Epidermal melanocyte (primary cell): ENCODE measurements around the gene OR2G2.

ENCODE experiments used
- DNase-seq: peaks from one replicate; pipeline ENCODE4 v3.0.0; 2011; ENCODE audit warnings: low spot score; ENCODE audit not compliant: insufficient read length

OR2G2 gene, protein sequence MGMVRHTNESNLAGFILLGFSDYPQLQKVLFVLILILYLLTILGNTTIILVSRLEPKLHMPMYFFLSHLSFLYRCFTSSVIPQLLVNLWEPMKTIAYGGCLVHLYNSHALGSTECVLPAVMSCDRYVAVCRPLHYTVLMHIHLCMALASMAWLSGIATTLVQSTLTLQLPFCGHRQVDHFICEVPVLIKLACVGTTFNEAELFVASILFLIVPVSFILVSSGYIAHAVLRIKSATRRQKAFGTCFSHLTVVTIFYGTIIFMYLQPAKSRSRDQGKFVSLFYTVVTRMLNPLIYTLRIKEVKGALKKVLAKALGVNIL

DNA sequence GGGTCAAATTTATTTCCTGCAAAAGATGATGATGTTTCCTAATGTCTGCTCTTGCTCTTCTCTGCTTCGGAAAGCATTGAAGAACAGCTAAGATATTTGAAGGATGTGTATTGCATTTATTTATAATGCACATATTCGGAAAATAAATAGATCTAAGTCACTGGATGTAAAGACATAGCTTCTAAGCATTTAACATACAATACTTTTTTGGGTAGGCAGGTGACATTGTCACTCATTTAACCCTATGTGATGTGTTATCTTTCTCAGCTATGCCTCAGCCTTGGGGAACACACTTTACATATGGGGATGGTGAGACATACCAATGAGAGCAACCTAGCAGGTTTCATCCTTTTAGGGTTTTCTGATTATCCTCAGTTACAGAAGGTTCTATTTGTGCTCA, at the start of gene OR2G2:
OR2G2 (plus strand) TSS at position 301 of the 400 bp plus-strand sequence; CDS start at position 301, 0 bp downstream.
- no peak for DNase-seq

DNA sequence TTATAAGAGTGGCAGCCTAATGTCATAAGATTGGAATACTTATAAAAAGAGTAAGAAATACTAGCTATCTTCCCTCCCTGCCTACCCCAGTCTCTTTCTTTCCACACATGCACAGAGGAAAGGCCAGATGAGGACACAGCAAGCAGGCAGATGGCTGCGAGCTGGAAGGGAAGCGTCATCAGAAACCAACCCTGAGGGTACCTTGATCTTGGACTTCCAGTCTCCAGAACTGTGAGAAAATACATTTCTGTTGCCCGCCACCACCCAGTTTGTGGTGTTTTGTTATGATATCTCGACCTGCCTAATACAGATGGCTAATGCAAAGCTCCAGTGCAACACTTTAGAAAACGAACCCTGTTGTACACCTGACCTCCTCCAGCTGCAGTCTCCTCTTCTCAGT, 49.6 kb upstream of the OR2G2 start:
- DNase-seq: no peak

DNA sequence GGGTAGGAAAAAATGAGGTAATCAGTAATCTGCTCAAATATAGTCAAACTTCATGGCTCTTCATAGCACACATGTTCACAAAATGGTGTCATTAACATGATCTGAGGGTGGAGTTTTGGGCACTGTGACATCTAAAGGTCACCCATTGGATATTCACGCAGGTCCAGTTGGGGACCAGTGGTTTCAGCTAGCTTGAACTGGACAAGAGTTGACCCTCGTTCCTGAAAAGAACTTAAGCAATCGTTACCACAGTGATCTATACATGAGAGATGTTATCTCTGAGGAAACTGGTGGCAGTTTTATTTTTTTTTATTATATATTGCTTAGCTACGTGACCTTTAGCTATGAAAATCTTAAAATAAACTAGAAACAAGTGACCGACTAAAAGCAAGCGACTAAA, 48.9 kb upstream of the OR2G2 start:
- DNase-seq: no peak

DNA sequence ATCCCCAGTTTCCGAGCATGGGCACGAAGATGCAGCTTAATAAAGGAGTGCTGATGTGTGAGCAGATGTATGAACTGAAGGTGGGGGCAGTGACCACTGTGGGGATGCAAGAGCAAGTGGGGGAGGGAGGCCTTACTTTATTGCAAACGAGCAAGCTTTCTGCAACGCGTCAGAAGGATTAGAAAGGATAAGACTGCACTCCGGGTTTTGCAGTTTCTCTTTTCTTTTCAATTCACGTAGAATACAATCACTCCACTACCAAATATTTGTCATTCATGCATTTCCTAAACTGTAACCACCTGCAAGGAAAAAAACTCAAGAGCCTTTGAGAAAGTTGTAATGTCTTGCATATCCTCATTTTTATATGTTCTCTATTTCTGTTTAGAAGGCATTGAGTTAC, 47.6 kb upstream of the OR2G2 start:
- no peak for DNase-seq

DNA sequence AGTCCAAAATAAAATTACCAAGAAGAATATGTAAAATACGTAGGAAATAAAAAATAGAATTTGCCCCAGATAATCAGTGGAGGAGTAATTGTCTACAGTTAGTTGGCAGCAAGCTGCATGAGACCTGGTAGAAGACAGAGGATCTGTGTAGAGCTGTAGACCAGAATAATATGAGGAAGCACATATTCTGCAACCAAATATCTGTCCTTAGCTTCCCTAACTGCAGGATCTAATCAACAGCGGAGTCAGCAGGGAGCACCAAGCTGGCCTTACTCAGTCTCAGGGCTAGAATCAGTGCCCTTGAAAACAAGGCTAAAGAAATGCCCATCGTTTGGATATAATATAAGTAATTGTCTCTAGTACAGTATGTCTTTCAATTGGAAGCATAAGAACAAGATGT, 45.3 kb upstream of the OR2G2 start:
- DNase-seq: no peak

DNA sequence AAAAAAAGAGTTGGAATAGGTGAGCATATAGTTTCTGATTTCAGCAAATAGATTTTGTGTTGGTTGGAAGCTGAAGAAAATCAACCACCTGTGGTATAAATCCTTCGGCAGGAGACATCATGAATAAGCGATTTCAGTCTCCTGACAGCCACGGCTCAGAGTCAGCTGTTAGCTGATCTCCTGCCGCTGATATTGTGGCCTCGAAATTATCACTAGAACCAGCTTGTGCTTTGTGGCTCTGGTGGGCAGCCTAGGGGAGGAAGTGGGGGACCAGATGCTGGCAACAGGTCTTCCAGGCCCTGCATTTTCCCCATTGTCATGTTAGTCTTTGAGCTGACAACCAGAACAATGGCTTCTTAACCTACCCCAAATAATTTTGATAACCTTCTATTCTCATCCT, 40.1 kb upstream of the OR2G2 start:
- no peak for DNase-seq

DNA sequence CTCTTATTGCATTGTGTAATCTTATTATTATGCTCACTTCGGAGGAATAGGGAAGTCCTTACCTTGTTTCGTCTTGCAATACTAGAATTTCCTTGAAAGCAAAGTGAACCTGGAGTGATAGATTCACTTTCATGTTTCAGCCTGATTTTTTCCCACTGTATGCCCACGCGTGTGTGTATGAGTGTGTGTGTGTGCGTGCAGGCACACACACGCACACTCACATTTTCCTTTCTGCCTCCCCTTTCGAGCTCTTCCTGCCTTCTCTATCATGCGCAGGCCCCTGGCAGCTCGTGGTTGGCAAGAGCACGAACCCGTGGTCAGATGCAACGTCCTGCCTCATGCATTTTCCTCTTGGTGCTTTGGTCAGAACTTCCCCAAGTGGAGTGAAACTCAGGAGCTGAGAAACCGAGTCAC, 39.4 kb upstream of the OR2G2 start, which contains the start of gene GCSAML:
GCSAML (plus strand) TSS at position 366 of the 414 bp plus-strand sequence. CDS start 58 bp downstream, outside the sequence.
- DNase-seq: no peak

DNA sequence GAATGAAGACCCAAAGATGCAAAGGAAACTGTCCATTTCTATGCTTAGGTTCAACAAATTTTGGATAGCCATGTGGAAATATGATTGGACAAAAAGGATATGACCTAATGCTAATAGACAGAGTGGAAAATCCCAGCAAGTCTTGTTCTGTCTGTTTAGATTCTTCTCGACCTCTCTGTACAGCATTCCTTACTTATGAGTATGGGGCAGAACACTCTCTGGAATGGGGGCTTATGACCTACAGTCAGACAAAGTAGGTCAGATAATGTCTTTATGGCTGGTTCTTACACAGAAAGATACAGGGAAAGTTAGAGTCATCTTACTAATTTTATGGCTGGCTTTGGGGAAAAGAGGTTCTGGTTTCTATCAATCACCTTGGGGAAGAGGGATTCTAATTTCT, 36.4 kb upstream of the OR2G2 start:
- no peak for DNase-seq

DNA sequence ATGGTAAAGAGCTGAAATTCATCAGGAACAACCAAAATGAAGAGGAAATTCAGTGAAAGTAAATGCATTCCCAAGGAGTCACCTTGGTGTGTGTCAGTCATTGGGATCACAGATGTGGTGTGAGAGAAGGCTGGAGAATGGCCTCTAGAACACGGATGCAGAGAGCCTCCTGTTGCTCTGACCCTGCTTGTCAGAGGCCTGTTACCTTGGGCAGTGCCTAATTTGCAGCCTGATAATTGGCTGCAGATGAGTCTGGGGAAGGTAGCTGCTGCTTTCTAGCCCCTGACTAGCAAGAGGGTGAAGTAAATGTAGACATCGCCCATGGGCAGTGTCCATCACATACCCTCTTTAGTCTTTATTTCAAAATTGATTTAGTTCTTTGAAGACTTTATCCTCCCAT, 35.9 kb upstream of the OR2G2 start:
- no peak for DNase-seq

DNA sequence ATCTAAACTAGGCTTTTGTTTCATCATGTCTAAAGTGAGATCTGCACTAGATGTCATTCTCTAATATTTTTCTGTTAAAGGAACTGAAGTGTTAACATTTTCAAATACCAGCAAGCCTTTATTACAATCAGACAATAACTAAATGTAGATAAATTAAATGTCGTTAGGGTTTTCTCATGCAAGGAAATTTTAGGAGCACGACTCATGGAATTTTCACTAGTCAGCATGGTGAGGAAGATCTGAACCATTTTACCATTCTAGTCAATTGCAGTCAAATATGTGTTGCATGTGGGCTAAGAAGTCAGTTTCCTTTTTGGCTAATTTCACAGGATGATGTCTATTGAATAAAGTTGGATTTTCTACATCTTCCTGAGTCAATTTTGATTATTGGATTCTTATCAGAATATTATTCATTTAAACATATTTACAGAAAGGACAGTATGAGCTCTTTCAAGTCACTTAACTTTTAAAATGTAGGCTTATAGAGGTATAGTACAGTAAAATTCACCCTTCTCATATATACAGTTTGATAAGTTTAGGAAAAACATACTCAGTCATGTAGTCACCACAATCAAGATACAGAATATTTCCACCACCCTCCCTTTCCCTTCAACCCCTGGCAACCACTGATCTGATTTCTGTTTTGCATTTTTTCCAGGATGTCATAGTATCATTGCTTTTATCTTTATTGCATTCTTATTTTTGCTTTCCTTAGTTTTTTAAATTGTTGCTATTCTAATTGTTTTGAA, 30.1 kb upstream of the OR2G2 start:
- no peak for DNase-seq

DNA sequence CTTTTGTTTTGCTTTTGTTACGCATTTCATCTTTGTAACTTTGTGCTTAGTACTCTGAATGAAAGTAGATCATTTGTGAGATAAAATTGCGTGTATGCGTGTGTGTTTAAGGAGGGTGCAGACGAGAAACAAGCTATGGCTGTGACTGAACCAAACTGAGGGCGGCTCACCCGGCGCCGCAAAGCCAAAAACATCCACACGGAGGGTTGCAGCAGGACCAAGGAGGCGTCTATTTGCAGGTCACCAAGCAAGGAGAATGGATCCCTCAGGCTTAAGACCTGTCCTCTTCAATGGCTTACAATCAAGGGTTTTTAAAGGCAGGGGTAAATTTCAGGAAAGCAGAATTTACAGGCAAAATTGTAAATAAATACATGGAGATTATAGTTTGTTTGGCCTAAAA, 26.4 kb upstream of the OR2G2 start:
- DNase-seq: no peak

DNA sequence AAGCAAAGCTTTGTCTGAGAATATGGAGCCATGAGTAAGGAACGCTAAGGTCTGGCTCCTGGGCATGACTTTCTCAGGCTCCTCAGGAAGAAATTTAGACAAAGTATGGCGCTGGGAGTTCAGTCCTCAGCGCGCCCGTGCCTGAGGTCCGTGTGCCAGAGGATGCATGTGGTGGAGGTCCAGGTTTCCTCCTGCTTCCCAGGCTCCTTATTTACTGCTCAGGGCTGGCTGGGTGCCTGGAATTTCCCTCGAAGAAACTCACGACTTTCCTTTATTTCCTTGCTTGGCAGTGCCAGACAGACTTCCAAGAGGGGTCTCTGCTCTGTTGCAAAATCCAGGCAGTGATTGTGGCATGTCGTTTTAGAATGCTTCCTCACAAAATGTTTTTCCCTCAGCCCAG, 26.0 kb upstream of the OR2G2 start:
- no peak for DNase-seq

DNA sequence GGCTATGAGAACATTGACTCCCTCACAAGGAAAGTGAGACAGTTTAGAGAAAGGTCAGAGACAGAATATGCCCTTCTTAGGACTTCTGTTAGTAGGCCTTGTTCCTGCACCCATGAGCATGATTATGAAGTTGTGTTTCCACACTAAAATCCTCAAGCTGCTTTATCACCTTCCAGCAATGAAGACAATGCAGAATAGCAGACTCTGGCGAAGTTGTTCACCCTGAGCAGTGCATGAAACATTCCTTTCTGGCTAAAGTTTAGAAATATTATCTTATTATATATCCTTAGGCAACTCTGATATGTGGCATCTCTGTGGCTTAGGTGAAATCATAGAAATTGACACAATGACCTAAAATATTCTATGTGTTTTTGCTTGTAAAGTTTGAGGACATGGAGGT, 13.9 kb upstream of the OR2G2 start:
- no peak for DNase-seq

DNA sequence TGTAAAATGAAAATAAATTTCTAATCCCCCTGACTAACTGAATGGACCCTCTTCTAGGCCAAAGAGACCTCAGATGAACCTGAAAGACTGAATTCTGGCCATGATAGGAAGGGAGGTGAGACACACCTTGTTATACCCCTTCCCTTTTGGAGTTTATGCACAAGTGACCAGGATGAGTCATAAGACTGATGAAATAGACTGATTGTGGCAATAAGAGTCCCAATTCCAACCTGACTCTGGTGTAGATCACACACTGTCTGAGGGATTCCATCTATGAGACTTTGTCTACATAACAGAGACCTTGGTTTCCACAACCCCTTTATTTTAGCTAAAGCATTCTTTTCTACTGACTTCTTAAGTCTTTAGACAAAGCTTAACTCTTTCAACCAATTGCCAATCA, 13.5 kb upstream of the OR2G2 start:
- DNase-seq: no peak

DNA sequence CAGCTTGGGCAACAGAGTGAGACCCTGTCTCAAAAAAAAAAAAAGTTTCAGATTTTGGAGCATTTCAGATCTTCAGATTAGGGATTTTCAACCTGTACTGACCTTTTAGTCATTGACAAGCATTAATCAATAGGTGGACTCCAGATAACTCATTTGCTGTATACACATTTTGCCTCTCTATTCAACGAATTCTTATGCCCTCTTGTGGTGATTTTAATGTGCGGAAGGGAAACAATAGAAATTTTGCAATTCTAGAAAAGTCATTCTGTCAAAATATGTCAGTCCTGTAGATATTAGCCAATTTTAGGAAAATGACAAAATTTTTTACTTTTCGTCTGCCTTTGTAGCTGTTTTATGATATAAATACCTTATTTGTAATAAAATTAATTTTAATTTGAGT, 11.6 kb upstream of the OR2G2 start:
- DNase-seq: no peak

DNA sequence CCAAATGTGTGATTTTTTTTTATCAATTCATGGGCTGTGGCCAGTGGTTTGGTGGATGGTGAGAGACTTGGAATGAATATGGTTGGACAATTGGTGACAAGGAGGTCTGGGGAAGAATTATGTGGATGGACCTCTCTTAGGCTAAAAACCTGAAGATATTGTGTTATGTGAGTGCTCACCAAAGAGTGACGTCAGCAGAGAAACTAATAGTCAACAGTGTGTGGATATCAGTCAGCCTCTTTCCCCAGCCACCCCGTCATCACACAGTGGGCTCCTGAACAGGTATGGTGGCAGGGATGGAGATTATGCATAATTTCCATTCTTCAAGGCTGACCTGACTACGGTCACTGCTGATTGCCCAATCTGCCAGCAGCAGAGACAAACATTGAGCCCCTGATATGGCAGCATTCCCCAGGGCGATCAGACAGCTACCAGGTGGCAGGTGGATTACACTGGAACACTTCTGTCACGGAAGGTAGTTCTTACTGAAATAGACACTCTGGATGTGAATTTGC, 9.2 kb upstream of the OR2G2 start:
- no peak for DNase-seq

DNA sequence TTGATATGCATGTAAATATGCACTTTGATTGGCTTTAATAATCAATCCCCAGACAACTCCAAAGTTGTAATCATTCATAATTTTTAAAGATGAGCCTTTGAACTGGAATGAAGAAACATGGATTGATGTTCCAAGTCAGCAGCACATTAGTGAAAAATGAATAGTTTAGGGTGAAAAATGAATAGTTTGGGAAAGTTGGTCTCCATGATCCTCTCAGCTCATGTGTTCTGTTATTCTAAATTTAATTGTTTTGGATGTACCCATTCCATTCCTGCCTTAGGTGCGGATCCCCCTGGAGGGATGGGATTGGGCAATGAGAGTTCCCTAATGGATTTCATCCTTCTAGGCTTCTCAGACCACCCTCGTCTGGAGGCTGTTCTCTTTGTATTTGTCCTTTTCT, 17.1 kb downstream of the OR2G2 start, which contains the start of gene OR2G3:
OR2G3 (plus strand) TSS at position 301 of the 400 bp plus-strand sequence; CDS start at position 301, 0 bp downstream.
- no peak for DNase-seq

DNA sequence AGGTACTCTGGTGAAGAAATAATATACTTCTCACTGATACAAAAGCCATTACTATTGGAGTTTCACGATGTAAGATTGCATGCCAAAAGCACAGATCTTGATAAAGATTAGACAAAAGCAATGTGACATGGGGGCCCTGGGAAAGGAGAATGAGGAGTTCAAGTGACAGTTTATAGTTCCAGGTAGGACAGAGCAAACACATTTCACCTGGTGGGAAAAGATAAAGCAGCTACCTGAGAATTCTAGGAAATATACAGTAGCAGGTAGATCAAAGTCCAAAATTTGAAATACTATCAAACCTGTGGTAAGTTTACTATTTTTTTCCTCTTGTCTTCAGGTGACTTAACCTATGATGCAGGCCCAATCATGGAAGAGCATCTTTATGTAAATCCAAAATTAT, 25.2 kb downstream of the OR2G2 start:
- no peak for DNase-seq

DNA sequence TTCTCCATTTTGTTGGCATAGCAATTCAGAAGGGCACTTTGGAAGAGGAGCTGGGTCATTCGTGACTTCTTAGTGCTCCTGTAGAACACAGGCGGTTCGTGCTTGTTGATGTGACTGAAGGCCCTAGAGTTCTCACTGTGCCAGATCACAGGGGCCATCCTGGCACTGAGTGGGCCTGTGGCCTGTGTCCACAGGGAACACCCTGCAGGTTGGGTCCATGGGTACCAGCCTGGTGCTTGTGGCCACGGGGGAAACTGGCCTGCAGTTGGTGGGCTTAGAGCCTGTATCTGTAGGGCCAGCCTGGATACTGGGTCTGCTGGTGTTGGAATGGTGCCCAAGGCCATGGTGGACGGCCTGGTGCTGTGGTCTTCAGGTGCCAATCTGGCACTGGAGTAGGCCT, 26.5 kb downstream of the OR2G2 start:
- no peak for DNase-seq

DNA sequence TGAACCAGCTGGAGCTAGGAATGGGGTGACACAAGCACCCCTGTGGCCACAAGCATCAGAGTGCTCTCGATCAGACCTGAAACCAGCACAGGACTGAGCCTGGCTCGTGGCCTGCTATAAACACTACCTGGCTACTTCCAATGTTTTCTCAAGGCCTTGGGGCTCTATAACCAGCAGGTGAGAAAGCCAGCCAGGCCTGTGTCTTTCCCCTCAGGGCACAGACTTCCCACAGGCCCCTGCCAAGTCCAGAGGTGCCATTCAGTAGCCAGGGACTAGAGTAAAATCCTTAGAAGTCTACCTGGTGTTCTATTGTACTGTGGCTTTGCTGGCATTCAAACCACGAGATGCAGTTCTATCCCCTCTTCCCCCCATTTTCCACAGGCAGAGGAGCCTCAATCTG, 39.8 kb downstream of the OR2G2 start:
- no peak for DNase-seq

DNA sequence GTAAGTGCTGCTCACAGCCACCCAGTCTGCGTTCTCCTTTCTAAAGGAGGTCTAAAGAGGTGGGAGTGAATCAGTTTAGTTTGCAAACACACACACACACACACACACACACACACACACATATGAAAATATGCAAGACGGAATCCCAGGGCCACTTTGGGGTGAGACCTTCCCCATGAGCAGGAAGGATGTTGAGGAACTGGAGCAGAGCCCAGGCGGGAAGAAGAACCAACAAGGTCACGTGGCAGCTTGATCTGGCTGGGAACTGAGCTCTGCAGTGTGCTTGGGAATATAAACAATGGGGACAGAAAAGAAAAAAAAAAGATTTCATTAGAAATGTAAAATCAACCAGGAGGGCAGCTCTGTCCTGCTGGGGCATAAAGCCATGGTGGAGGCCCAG, 49.9 kb downstream of the OR2G2 start:
- no peak for DNase-seq

DNA sequence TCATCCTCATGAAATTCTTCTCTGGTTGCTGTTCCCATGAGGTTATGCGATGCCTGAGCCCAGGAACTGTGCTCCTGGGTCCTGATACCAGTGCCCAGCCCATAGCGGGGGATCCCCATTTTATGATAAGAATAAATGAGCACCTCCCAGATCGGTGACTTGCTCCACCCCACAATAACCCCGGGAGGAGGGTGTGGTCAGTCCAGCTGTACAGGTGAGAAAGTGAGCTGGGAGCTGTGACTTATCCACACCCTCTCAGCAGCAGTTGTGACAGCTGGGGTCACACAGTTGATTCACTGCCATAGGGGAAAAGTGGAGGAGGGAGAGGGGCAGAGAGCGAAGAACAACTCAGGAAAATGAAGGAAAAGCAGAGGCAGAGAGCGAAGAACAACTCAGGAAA, 50.6 kb downstream of the OR2G2 start:
- no peak for DNase-seq
